Measurements from ENCODE around the gene AFTPH.

DNA sequence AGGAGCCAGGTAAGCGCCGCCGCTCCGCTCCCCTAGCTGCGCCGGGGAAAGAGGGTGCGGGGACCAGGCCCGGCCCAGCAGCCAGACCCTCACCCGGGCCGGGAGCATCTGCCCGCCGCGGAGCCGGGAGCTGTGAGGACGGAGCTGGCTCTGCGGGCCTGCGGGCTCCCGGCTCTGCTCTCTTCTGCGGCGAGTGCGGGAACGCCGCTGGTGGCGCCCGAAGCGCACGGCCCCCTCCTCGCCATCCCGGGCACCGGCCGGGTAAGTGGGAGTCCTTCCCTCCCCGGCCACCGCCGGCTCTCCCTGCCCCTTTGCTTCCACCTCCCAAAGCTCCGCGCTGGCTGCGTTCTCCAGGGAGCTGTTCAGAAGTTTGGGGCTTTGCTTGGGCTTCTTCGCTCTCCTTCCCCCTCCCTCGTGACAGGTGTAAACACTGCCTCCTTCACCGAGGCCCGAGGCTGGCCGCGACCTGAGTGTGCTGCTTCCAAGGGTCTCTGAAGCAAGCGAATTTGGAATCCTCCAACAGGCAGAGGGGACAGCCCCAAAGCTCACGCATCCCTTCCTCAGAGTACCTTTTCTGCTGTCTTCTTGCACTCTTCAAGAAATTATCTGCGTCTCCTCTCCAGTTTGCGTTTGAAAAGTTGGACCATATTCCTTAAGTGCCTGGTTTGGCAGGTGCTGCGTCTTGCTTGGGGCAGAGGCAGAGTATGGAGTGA lies 632 bp downstream of the AFTPH start:
- TF ChIP-seq SP2 (tag by site-specific recombination; IDR thresholded peaks at IDR 0.05) = no peak
- TF ChIP-seq, protein P1, sequence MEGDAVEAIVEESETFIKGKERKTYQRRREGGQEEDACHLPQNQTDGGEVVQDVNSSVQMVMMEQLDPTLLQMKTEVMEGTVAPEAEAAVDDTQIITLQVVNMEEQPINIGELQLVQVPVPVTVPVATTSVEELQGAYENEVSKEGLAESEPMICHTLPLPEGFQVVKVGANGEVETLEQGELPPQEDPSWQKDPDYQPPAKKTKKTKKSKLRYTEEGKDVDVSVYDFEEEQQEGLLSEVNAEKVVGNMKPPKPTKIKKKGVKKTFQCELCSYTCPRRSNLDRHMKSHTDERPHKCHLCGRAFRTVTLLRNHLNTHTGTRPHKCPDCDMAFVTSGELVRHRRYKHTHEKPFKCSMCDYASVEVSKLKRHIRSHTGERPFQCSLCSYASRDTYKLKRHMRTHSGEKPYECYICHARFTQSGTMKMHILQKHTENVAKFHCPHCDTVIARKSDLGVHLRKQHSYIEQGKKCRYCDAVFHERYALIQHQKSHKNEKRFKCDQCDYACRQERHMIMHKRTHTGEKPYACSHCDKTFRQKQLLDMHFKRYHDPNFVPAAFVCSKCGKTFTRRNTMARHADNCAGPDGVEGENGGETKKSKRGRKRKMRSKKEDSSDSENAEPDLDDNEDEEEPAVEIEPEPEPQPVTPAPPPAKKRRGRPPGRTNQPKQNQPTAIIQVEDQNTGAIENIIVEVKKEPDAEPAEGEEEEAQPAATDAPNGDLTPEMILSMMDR (tag by site-specific recombination; IDR thresholded peaks at IDR 0.05) = peak; percentile 36; the same call in 1 of the 2 replicates
